Suprapubic skin (tissue), 4 donors: Measurements from ENCODE around the gene MS4A14. TPM values are rescaled to one million over a fixed set of nuclear protein-coding genes. Genes with fewer than 3 reads are reported as not detected.
A peak's percentile ranks its signal among the peaks of the same experiment; 100 is the strongest.
"Not testable (repeated sequence)": the region's sequence is repeated elsewhere in the genome, so short reads cannot be mapped to it uniquely, and the experiment has no call there.

Source experiments
- DNase-seq, 2 donors: peaks; one replicate each; pipeline ENCODE4 v3.0.0-alpha.2; 2019; ENCODE audit warnings: low spot score in 2 of 2
- H3K27ac ChIP-seq: fragments of 200-600 bp; sonication (generic); one replicate; pipeline ENCODE4 v1.5.1; 2019
- H3K27me3 ChIP-seq: fragments of 200-600 bp; sonication (generic); one replicate; pipeline ENCODE4 v1.5.1; 2019
- H3K36me3 ChIP-seq: fragments of 200-600 bp; sonication (generic); one replicate; pipeline ENCODE4 v1.5.1; 2019
- H3K4me1 ChIP-seq: fragments of 200-600 bp; sonication (generic); one replicate; pipeline ENCODE4 v1.5.1; 2019
- H3K4me3 ChIP-seq: fragments of 200-600 bp; sonication (generic); one replicate; pipeline ENCODE4 v1.5.1; 2019; ENCODE audit warnings: mild to moderate bottlenecking
- H3K9me3 ChIP-seq: fragments of 200-600 bp; sonication (generic); one replicate; pipeline ENCODE4 v1.5.1; 2019
- CTCF ChIP-seq, 2 donors: fragments of 200-600 bp in 1 of 2; fragments of 450-650 bp in 1 of 2; sonication (generic) in 1 of 2; IDR thresholded peaks; one replicate each; pipeline ENCODE4 v1.5.1; 2016 to 2019; ENCODE audit warnings: antibody characterized with exemption in 2 of 2, mild to moderate bottlenecking in 1 of 2, moderate library complexity in 1 of 2
- EP300 ChIP-seq: sonication (generic); formaldehyde crosslinking; IDR thresholded peaks from one replicate; pipeline ENCODE4 v1.6.1; 2017; ENCODE audit warnings: antibody characterized with exemption
- POLR2A ChIP-seq, 2 donors: fragments of 450-650 bp; IDR thresholded peaks; one replicate each; pipeline ENCODE4 v1.6.1; 2017; ENCODE audit warnings: antibody characterized with exemption in 2 of 2, mild to moderate bottlenecking in 2 of 2, moderate library complexity in 2 of 2
- POLR2AphosphoS5 ChIP-seq, 3 donors: sonication (generic); formaldehyde crosslinking; IDR thresholded peaks; one replicate each; pipeline ENCODE4 v1.6.1; 2017; ENCODE audit warnings: antibody characterized with exemption in 3 of 3
- WGBS: methylation state at CpG from one replicate; pipeline ENCODE4 v1.1.5; 2018; 5-methylcytosine and 5-hydroxymethylcytosine counted together
- total RNA-seq, 4 donors: library from RNA; depleted of rRNA; stranded (reverse); fragments of >200 nt; gene quantifications; one replicate each; pipeline ENCODE4 v1.1.0, GENCODE V29; 2016

Gene MS4A14
- total RNA-seq, 4 donors from 2014 or later: 0.48 to 2.3 TPM; not detected in 2

- H3K27me3 ChIP-seq: no peaks in the 10 kb centered on the region
- H3K4me1 ChIP-seq: no peaks in the 10 kb centered on the region
- TF ChIP-seq EP300: no peak
- TF ChIP-seq CTCF (IDR thresholded peaks at IDR 0.05): no peak
- no peak for TF ChIP-seq POLR2AphosphoS5 (IDR thresholded peaks at IDR 0.05)
- no peak for TF ChIP-seq POLR2A (IDR thresholded peaks at IDR 0.05)
- no peak for DNase-seq
- H3K27ac ChIP-seq: no peak overlapping the region
- WGBS: 83% methylated on average over 4 of the region's 4 CpGs
- peaks cover 6% of the 10 kb centered on the region for H3K9me3 ChIP-seq
- no peak overlapping the region for H3K4me3 ChIP-seq
- no peaks in the 10 kb centered on the region for H3K36me3 ChIP-seq
Measured at GRCh38 chr11:60360621-60361020, 35.6 kb upstream of the MS4A14 start.

GRCh38 chr11:60362241-60362640 lies 34.0 kb upstream of the MS4A14 start:
- H3K4me1 ChIP-seq: no peaks in the 10 kb centered on the region
- H3K27ac ChIP-seq: no peak overlapping the region
- H3K36me3 ChIP-seq: no peaks in the 10 kb centered on the region
- H3K4me3 ChIP-seq: no peak overlapping the region
- peaks cover 6% of the 10 kb centered on the region for H3K9me3 ChIP-seq
- DNase-seq: no peak
- WGBS: 45% methylated on average over 1 of the region's 1 CpG
- no peaks in the 10 kb centered on the region for H3K27me3 ChIP-seq
- TF ChIP-seq CTCF (IDR thresholded peaks at IDR 0.05): no peak
- TF ChIP-seq POLR2AphosphoS5 (IDR thresholded peaks at IDR 0.05): no peak
- TF ChIP-seq EP300: no peak
- TF ChIP-seq POLR2A (IDR thresholded peaks at IDR 0.05): no peak

- DNase-seq: no peak
- 48% methylated on average over 7 of the region's 7 CpGs for WGBS
Measured at GRCh38 chr11:60363542-60364470, 32.5 kb upstream of the MS4A14 start.

GRCh38 chr11:60366262-60366904 lies 29.9 kb upstream of the MS4A14 start:
- DNase-seq, H3K27ac ChIP-seq, H3K4me3 ChIP-seq, H3K27me3 ChIP-seq, H3K36me3 ChIP-seq, H3K9me3 ChIP-seq, H3K4me1 ChIP-seq: not testable (repeated sequence)
- WGBS: 86% methylated on average over 15 of the region's 15 CpGs

More at GRCh38 chr11:60363542-60364470, 32.5 kb upstream of the MS4A14 start:
- peaks cover 6% of the 10 kb centered on the region for H3K9me3 ChIP-seq
- H3K4me3 ChIP-seq: no peak overlapping the region
- H3K36me3 ChIP-seq: no peaks in the 10 kb centered on the region
- H3K27me3 ChIP-seq: no peaks in the 10 kb centered on the region
- H3K4me1 ChIP-seq: no peaks in the 10 kb centered on the region
- TF ChIP-seq CTCF (IDR thresholded peaks at IDR 0.05) (peak; percentile 18 to 52), POLR2AphosphoS5 (IDR thresholded peaks at IDR 0.05) (no peak)
- H3K27ac ChIP-seq: no peak overlapping the region

- Histone ChIP-seq H3K4me3 (no peak overlapping the region), H3K36me3 (no peaks in the 10 kb centered on the region), H3K9me3 (no peaks in the 10 kb centered on the region), H3K4me1 (no peaks in the 10 kb centered on the region), H3K27me3 (no peaks in the 10 kb centered on the region), H3K27ac (no peak overlapping the region)
- 52% methylated on average over 2 of the region's 2 CpGs for WGBS
- no peak for DNase-seq
- no peak for TF ChIP-seq CTCF (IDR thresholded peaks at IDR 0.05)
- no peak for TF ChIP-seq EP300
- no peak for TF ChIP-seq POLR2A (IDR thresholded peaks at IDR 0.05)
- no peak for TF ChIP-seq POLR2AphosphoS5 (IDR thresholded peaks at IDR 0.05)
Measured at GRCh38 chr11:60367009-60367408, 29.2 kb upstream of the MS4A14 start.
